ENCODE results near the gene EIF4E2.

DNA sequence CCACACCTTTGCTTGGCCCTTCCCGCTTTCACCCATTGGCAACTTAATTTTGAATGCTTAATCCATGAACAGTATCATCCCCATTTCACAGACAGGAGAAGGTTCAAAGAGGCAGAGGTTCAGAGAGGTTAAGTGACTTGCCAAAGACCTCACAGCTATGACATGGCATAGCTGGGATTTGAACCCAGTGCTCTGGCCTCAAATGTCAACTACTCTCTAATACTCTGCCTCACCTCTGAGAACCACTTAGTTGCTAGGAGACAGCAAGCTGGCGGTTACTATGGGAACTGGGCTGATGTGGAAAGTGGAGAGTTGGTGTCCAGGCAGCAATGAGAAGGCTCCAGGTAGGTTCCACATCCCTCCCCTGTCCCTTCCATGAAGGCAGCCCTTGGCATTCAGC is 46.1 kb upstream of the EIF4E2 start:
- TF ChIP-seq POLR2A (IDR thresholded peaks at IDR 0.05): no peak
- TF ChIP-seq, protein P1, sequence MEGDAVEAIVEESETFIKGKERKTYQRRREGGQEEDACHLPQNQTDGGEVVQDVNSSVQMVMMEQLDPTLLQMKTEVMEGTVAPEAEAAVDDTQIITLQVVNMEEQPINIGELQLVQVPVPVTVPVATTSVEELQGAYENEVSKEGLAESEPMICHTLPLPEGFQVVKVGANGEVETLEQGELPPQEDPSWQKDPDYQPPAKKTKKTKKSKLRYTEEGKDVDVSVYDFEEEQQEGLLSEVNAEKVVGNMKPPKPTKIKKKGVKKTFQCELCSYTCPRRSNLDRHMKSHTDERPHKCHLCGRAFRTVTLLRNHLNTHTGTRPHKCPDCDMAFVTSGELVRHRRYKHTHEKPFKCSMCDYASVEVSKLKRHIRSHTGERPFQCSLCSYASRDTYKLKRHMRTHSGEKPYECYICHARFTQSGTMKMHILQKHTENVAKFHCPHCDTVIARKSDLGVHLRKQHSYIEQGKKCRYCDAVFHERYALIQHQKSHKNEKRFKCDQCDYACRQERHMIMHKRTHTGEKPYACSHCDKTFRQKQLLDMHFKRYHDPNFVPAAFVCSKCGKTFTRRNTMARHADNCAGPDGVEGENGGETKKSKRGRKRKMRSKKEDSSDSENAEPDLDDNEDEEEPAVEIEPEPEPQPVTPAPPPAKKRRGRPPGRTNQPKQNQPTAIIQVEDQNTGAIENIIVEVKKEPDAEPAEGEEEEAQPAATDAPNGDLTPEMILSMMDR (IDR thresholded peaks at IDR 0.05): no peak

Data from stomach (tissue), 4 donors.